AG04449 (cell line): ENCODE measurements around the gene CSN1S1.

Experiments used
- CTCF ChIA-PET: fragments of 350-600 bp; formaldehyde crosslinking; extraction: SDS; loops from one replicate; lab custom pipeline; 2021; ENCODE audit warnings: antibody characterized with exemption; lab: Yijun Ruan, JAX
- POLR2A ChIA-PET: fragments of 400-600, 350-600 bp; formaldehyde crosslinking; extraction: SDS; loops from one replicate; lab custom pipeline; 2020; ENCODE audit warnings: antibody characterized with exemption, inconsistent platforms; lab: Yijun Ruan, JAX
- DNase-seq: peaks from one replicate; pipeline ENCODE4 v3.0.0-alpha.2; 2010; ENCODE audit warnings: low read depth, low spot score
- H3K4me3 ChIP-seq: 2 replicates; pipeline ENCODE4 v1.5.1; 2011; ENCODE audit warnings: low read depth, mild to moderate bottlenecking, control low read depth, low read length
- CTCF ChIP-seq: IDR thresholded peaks from one replicate; pipeline ENCODE4 v1.5.1; 2011; ENCODE audit warnings: mild to moderate bottlenecking, moderate library complexity, low read length, control low read depth, inconsistent platforms; ENCODE audit not compliant: insufficient read depth; ENCODE audit errors: missing control alignments

CSN1S1 gene

GRCh38 chr4:69936566-69936965 is 5.7 kb downstream of the CSN1S1 start:
- POLR2A ChIA-PET: no interaction called here
- no peak for TF ChIP-seq CTCF
- CTCF ChIA-PET: no interaction called here
- no peak for DNase-seq
- no peak overlapping the region for H3K4me3 ChIP-seq

- CTCF ChIA-PET: no interaction called here
These were observed 20.7 kb downstream of the CSN1S1 start for GRCh38 chr4:69951602-69952001.

GRCh38 chr4:69957209-69957608 is 26.3 kb downstream of the CSN1S1 start:
- CTCF ChIA-PET: no interaction called here
- no peak for DNase-seq
- no peak for TF ChIP-seq CTCF
- H3K4me3 ChIP-seq: no peak overlapping the region
- POLR2A ChIA-PET: no interaction called here

More at GRCh38 chr4:69951602-69952001, 20.7 kb downstream of the CSN1S1 start:
- POLR2A ChIA-PET: no interaction called here
- TF ChIP-seq CTCF: no peak
- no peak for DNase-seq
- H3K4me3 ChIP-seq: no peak overlapping the region

GRCh38 chr4:69965628-69966027 is 34.8 kb downstream of the CSN1S1 start, which contains the start of gene CSN2:
Gene CSN2 (minus strand): TSS chr4:69965728. CDS start chr4:69960995, 4,733 bp downstream.
- ChIA-PET CTCF (no interaction called here), POLR2A (no interaction called here)
- DNase-seq: no peak
- no peak for TF ChIP-seq CTCF
- no peak within 1 kb of the TSS for H3K4me3 ChIP-seq

- TF ChIP-seq CTCF: no peak
- POLR2A ChIA-PET: no interaction called here
- CTCF ChIA-PET: no interaction called here
- DNase-seq: no peak
- H3K4me3 ChIP-seq: no peak overlapping the region
These were observed 39.2 kb downstream of the CSN1S1 start for GRCh38 chr4:69970071-69970470.

GRCh38 chr4:69974631-69975030 is 43.8 kb downstream of the CSN1S1 start:
- no peak for TF ChIP-seq CTCF
- POLR2A ChIA-PET: no interaction called here

More at GRCh38 chr4:69974631-69975030, 43.8 kb downstream of the CSN1S1 start:
- CTCF ChIA-PET: no interaction called here
- no peak for DNase-seq
- H3K4me3 ChIP-seq: no peak overlapping the region
